Astrocyte (in vitro differentiated cells and primary cell): ENCODE data around the gene NFE2L1.

Experiments used
- EZH2 ChIP-seq: IDR thresholded peaks from 2 replicates; pipeline ENCODE4 v1.6.1; 2012; ENCODE audit warnings: mild to moderate bottlenecking, low read length, inconsistent platforms; ENCODE audit not compliant: insufficient read depth
- TF ChIP-seq, protein P1 (sequence below): IDR thresholded peaks from 2 replicates; pipeline ENCODE4 v1.5.1; 2011; ENCODE audit warnings: low read depth, mild to moderate bottlenecking, inconsistent platforms, low read length, moderate library complexity; ENCODE audit not compliant: insufficient read depth

DNA sequence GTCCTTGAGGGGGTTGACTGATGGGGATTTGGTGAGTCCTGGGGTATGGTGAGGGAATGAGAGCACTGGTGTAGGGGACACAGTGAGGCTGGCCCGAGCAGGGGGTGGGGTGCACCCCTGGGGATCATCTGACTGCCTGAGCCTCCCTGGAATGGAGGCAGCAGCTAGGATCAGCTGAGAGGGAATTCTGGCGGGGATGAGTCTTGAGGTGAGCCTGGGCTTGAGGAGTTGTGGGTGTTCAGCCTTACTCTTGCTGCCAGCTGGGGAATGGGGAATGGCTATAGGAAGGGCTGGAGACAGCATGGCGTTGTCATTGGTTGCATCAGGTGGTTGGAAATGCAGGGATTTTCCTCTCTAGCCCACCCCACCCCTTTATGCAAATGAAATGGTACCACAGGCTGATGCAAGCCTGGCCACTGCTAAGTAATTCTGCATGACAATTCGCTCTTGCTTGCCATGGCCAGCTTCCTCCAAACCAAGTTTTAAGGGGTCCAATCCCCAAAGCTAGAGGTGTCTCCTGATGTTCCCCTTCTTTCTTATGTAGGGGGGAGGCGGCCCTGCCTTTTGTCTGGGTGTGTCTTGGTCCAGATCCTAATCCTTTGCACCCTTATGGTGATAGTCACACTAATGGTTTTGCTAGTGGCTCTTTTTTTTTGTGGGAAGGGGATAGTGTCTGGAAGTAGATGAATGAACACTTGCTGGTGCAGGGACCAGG, 7.5 kb downstream of the NFE2L1 start:
- TF ChIP-seq, protein P1, sequence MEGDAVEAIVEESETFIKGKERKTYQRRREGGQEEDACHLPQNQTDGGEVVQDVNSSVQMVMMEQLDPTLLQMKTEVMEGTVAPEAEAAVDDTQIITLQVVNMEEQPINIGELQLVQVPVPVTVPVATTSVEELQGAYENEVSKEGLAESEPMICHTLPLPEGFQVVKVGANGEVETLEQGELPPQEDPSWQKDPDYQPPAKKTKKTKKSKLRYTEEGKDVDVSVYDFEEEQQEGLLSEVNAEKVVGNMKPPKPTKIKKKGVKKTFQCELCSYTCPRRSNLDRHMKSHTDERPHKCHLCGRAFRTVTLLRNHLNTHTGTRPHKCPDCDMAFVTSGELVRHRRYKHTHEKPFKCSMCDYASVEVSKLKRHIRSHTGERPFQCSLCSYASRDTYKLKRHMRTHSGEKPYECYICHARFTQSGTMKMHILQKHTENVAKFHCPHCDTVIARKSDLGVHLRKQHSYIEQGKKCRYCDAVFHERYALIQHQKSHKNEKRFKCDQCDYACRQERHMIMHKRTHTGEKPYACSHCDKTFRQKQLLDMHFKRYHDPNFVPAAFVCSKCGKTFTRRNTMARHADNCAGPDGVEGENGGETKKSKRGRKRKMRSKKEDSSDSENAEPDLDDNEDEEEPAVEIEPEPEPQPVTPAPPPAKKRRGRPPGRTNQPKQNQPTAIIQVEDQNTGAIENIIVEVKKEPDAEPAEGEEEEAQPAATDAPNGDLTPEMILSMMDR: no peak
- no peak for TF ChIP-seq EZH2
